Urinary bladder (tissue), 4 donors: Measurements from ENCODE around the gene ZNF148. TPM values are rescaled to one million over a fixed set of nuclear protein-coding genes. Genes with fewer than 3 reads are reported as not detected.
A peak's percentile ranks its signal among the peaks of the same experiment; 100 is the strongest.
"Not testable (repeated sequence)": the region's sequence is repeated elsewhere in the genome, so short reads cannot be mapped to it uniquely, and the experiment has no call there.

Experiments used
- DNase-seq: peaks from one replicate; pipeline ENCODE4 v3.0.0-alpha.2; 2015; ENCODE audit errors: extremely low spot score
- H3K27ac ChIP-seq: one replicate; pipeline ENCODE4 v1.5.1; 2013; ENCODE audit warnings: low read depth, mild to moderate bottlenecking, moderate library complexity
- H3K36me3 ChIP-seq: one replicate; pipeline ENCODE4 v1.6.1; 2013; ENCODE audit warnings: mild to moderate bottlenecking, moderate library complexity; ENCODE audit not compliant: insufficient read depth
- H3K4me1 ChIP-seq: one replicate; pipeline ENCODE4 v1.6.1; 2013; ENCODE audit warnings: mild to moderate bottlenecking, moderate library complexity; ENCODE audit not compliant: insufficient read depth
- H3K4me3 ChIP-seq: one replicate; pipeline ENCODE4 v1.5.1; 2013; ENCODE audit warnings: low read depth, low read length
- WGBS: extraction: QIAGEN DNeasy Blood & Tissue Kit; methylation state at CpG from one replicate; pipeline ENCODE4 v1.1.7; 2013; 5-methylcytosine and 5-hydroxymethylcytosine counted together
- polyA plus RNA-seq: library from polyadenylated mRNA; stranded (reverse); fragments of 200-250 nt; gene quantifications from one replicate; pipeline ENCODE4 v1.2.3, GENCODE V29; 2013
- total RNA-seq: library from RNA; depleted of rRNA; stranded (reverse); fragments of >200 nt; gene quantifications from one replicate; pipeline ENCODE4 v1.2.3, GENCODE V29; 2014
- donor health status: healthy with polysubstance abuse.
- donor health status: healthy.

Gene ZNF148
- total and polyA plus RNA-seq, 2 donors, result 12.1 to 62.7 TPM

DNA sequence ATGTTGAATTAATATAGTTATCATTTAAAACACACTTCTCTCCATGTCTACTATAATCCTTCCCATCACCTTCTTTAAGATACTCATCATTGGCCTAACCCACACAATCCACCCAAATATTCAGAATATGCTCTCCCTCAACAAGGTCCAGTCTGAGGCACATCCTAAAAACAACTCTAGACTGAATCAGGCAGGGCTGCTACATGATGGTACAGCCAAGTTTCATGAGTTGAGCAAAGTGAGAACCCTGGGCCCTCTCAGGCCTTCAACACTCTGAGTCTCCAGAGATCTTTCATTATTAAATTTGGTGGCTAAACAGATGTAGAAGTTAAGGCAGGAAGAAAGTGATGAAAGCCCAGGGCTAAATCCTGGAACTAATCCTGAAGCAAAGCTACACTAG, 16.2 kb downstream of the ZNF148 start:
- Histone ChIP-seq H3K27ac (no peak overlapping the region), H3K4me1 (no peaks in the 10 kb centered on the region), H3K36me3 (no peaks in the 10 kb centered on the region), H3K4me3 (no peak overlapping the region)
- no peak for DNase-seq

DNA sequence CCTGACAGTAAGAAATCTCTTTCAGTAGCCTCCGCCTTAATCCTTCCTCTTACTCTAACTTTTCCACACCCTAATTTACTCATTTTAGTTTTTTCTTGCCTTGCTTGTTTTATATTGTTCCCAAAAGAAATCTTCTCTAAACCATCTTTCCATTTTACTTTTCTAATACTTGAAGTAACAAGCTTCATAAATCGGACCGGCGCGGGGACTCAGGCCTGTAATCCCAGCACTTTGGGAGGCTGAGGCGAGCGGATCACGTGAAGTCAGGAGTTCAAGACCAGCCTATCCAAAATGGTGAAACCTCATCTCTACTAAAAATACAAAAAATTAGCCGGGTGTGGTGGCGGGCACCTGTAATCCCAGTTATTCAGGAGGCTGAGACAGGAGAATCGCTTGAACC, 17.3 kb downstream of the ZNF148 start:
- WGBS, result 87% methylated on average over 11 of the region's 11 CpGs
- Histone ChIP-seq H3K36me3 (no peaks in the 10 kb centered on the region), H3K4me3 (peak overlapping the region; percentile 60), H3K4me1 (no peaks in the 10 kb centered on the region), H3K27ac (no peak overlapping the region)
- DNase-seq, result no peak

DNA sequence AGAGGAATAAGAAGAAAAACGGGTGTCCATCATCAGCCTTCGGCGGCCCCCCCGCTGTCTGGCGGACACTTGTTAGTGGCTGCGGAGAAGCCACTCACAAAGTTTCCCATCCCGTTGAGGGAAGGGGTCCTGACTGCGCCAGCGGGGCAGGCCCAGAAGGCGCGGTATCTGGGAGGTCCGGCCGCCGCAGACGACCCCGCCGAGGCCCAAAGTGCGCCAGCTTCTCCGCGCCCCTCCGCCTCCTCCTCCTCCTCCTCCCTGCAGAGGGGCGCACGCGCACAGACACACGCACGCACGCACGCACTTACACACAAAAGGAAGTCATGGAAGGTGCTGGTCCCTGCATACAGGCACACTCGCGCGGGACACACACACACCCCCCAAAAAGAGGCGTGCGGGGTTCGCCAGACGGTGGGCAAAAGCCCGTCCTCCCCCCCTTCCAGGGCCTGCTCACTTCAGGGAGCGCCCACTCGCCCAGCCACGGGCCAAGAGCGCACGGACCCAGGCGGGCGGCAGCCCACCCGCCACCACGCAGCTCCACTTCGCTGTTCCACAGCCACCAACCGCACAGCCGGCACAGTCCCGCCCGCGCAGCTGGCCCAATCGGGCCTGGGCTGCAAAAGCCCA, 18.0 kb downstream of the ZNF148 start:
- Histone ChIP-seq H3K27ac (peak overlapping the region; percentile 35), H3K36me3 (no peaks in the 10 kb centered on the region), H3K4me1 (no peaks in the 10 kb centered on the region), H3K4me3 (peak overlapping the region; percentile 60)
- WGBS, result 2% methylated on average over 52 of the region's 52 CpGs
- DNase-seq, result no peak

DNA sequence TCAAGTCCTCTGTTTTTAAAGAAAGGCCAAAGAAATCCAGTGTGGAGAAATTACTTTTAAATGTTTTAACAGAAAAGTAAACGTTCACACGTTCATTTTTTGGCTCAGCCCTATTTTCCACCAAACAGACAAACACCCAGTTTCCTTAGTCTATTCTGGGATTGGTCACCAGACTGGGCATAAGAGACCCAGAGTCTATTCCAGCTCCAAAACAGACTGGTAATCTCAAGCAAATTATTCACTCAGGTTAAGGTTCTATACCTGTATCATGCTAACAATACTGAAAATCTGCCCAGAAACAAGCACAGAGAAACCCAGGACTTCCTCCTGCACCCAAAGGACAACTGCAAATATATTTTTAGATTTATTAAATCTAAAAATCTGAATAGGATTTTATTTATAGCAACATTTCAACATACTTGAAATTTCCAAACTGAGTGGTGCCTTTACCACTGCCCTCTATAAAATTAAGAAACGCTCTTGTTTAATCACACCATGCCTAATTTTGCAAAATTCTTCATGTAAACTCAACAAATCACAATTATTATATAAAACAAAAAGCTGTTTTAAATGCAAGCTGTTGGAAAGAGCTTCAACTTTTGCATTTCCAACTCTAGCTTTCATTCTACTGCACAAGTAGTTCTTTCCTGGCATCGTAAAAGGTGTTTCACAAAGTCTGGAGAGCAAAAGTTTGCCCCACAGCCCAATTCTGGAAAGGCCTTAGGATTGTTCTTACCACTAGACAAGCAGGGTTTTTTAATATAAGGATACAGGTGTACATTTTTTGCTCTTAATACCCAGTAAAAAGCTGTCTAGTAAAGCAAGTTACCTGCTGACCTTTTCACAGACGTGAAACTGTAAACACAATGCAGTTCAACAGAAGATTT, 18.7 kb downstream of the ZNF148 start:
- DNase-seq, result no peak
- 19% methylated on average over 5 of the region's 5 CpGs for WGBS
- Histone ChIP-seq H3K36me3 (no peaks in the 10 kb centered on the region), H3K4me3 (peak overlapping the region; percentile 60), H3K4me1 (no peaks in the 10 kb centered on the region), H3K27ac (no peak overlapping the region)

DNA sequence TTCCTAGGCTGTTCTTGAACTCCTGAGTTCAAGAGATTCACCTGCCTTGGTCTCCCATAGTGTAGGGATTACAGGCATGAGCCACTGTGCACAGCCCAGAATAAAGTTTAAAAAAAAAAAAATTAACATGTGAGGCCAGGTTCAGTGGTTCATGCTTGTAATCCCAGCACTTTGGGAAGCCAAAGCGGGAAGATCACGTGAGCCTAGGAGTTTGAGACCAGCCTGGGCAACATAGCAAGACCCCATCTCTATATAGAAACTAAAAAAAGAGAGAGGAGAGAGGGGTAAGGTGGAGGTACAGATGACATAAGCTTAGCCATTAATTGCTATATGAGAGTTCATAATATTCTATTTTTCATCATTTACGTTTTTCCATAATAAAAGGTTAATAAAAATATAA, 21.5 kb downstream of the ZNF148 start:
- H3K4me1 ChIP-seq, result peaks cover 2% of the 10 kb centered on the region
- no peaks in the 10 kb centered on the region for H3K36me3 ChIP-seq
- whole genome bisulfite sequencing, result 82% methylated on average over 3 of the region's 3 CpGs
- no peak overlapping the region for H3K27ac ChIP-seq
- DNase-seq, result no peak
- no peak overlapping the region for H3K4me3 ChIP-seq

DNA sequence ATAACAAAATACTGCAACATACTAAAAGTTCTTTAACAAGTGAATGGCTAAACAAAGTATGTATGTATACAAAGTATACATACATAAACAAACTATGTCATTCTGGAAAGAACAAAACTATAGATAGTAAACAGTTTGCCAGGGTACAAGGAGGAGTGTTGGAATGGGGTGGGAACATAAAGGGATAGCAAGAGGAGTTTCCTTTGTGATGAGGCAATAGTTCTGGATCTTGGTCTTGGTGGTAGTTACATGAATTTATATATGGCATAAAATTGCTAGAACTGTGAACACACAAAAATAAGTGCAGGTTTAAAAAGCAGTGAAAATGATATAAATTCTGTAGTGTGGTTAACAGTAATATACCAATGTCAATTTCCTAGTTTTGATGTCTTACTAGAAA, 22.0 kb downstream of the ZNF148 start:
- no peak overlapping the region for H3K4me3 ChIP-seq
- H3K27ac ChIP-seq, result no peak overlapping the region
- no peaks in the 10 kb centered on the region for H3K36me3 ChIP-seq
- DNase-seq, result no peak
- peaks cover 2% of the 10 kb centered on the region for H3K4me1 ChIP-seq

DNA sequence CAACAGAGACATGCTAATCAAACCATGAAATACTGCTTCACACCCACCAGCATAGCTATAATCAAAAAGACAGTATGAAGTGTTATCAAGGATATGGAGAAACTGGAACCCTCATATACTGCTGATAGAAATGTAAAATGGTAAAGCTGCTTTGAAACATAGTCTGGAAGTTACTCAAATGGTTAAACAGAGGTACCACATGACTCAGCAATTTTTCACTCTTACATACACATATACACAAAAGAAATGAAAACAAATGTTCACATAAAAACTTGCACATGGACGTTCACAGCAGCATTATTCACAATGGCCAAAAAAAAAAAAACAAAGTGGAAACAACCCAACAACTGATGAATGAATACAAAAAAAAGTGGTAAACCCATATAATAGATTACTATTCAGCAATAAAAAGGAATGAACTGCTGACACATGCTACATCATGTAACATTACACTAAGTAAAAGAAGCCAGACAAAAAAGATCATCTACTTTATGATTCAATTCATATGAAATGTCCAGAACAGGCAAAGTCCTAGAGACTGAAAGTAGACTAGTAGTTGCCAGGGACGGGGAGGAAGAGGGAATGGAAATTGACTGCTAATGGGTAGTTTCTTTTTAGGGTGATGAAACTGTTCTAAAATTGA, 23.2 kb downstream of the ZNF148 start:
- WGBS, result 50% methylated on average over 2 of the region's 2 CpGs
- no peak for DNase-seq
- no peaks in the 10 kb centered on the region for H3K36me3 ChIP-seq
- H3K4me3 ChIP-seq, result no peak overlapping the region
- peaks cover 2% of the 10 kb centered on the region for H3K4me1 ChIP-seq
- no peak overlapping the region for H3K27ac ChIP-seq

DNA sequence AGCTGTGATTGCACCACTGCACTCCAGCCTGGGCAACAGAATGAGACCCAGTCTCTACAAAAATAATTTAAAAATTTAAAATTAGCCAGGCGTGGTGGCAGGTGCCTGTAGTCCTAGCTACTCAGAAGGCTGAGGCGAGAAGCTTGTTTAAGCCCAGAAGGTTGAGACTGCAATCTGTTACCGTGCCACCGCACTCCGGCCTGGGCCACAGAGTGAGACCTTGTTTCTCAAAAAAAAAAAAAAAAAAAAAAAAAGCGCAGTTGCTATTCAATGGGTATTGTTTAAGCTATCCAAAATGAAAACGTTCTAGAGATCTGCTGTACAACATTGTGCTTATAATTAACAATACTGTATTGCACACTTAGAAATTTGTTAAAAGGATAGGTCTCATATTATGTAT, 24.0 kb downstream of the ZNF148 start:
- no peak for DNase-seq
- H3K4me1 ChIP-seq, result peaks cover 2% of the 10 kb centered on the region
- WGBS, result 98% methylated on average over 7 of the region's 7 CpGs
- no peak overlapping the region for H3K27ac ChIP-seq
- H3K36me3 ChIP-seq, result no peaks in the 10 kb centered on the region
- no peak overlapping the region for H3K4me3 ChIP-seq

DNA sequence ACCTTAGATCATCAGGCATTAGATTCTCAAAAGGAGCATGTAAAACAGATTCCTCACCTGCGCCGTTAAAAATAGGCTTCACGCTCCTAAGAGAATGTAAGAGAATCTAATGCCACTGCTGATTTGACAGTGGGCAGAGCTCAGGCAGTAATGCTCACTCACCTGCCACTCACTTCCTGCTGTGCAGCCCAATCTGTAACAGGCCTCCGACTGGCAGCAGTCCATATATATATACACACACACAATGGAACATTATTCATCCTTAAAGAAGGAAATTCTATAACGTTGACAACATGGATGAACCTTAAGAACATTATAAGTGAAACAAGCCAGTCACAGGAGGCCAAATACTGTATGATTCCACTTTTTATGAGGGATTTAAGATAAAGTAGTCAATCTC, 24.5 kb downstream of the ZNF148 start:
- H3K4me1 ChIP-seq, result peaks cover 2% of the 10 kb centered on the region
- WGBS, result 71% methylated on average over 5 of the region's 5 CpGs
- DNase-seq, result no peak
- H3K4me3 ChIP-seq, result no peak overlapping the region
- no peak overlapping the region for H3K27ac ChIP-seq
- H3K36me3 ChIP-seq, result no peaks in the 10 kb centered on the region

DNA sequence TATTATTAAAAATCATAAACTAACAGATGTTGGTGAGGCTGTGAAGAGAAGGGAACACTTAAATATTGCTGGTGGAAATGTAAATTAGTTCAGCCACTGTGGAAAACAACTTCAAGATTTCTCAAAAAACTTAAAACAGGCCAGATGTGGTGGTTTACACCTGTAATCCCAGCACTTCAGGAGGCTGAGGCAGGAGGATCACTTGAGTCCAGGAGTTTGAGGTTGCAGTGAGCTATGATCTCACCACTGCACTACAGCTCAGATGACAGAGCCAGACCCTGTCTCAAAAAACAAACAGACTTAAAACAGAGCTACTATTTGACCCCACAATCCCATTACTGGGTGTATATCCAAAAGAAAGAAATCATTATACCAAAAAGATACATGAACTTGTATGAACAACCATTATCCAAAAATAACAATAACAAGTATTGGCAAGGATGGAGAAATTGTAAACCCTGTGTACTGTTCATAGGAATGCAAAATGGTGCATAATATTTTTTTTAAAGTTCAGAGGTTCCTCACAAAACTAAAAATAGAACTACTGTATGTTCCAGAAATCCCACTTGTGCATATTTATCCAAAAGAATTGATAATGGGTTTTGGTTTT, 25.5 kb downstream of the ZNF148 start:
- H3K27ac ChIP-seq, result no peak overlapping the region
- no peak for DNase-seq
- H3K4me1 ChIP-seq, result peaks cover 2% of the 10 kb centered on the region
- H3K36me3 ChIP-seq, result no peaks in the 10 kb centered on the region
- H3K4me3 ChIP-seq, result no peak overlapping the region

DNA sequence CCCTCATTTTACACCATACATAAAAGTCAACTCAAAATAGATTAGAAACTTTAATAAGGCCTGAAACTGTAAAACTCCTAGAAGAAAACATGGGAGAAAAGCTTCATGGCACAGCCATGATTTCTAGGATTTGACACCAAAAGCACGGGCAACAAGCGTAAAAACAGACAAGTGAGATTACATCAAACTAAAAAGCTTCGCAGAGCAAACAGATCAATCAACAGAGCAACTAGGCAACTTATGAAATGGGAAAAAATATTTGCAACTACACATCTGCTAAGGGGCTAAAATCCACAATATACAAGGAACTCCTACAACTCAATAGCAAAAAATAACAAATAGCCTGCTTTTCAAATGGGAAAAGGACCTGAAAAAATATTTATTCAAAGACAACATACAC, 26.1 kb downstream of the ZNF148 start:
- Histone ChIP-seq H3K27ac (no peak overlapping the region), H3K36me3 (no peaks in the 10 kb centered on the region), H3K4me1 (peaks cover 2% of the 10 kb centered on the region), H3K4me3 (no peak overlapping the region)
- WGBS, result 87% methylated on average over 3 of the region's 3 CpGs
- no peak for DNase-seq

DNA sequence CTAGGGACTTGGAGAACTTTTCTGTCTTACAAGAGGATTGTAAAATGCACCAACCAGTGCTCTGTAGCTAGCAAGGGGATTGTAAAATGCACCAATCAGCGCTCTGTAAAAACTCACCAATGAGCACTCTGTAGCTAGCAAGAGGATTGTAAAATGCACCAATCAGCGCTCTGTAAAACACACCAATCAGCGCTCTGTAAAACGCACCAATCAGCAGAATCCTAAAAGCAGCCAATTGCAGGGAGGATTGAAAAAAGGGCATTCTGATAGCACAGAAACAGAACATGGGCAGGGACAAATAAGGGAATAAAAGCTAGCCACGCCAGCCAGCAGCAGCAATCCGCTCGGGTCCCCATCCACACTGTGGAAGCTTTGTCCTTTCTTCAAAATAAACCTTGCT, 31.8 kb downstream of the ZNF148 start:
- not testable (repeated sequence) for H3K36me3 ChIP-seq, H3K27ac ChIP-seq, H3K4me1 ChIP-seq, DNase-seq, H3K4me3 ChIP-seq
- 90% methylated on average over 6 of the region's 7 CpGs for WGBS

DNA sequence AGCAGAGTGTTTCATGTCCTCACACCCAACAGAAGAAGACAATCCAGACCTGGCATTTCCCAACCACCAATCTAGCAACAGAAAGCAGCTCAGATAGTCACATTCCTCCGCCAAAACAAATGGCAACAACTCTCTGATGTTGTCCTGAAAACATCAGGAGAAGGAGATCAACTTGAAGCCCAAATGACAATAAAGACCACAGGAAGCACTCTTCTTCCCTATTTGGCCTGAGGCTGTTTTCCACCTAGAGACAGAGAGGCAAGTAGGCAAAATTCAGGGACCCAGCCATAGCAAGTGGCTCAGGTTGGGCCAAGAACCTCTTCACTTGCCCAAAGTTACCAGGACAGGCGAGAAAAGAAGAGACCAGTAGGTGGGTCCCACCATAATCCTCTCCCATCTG, 35.0 kb downstream of the ZNF148 start:
- no peak overlapping the region for H3K4me3 ChIP-seq
- no peak for DNase-seq
- H3K27ac ChIP-seq, result no peak overlapping the region
- no peaks in the 10 kb centered on the region for H3K4me1 ChIP-seq
- no peaks in the 10 kb centered on the region for H3K36me3 ChIP-seq
- WGBS, result 97% methylated on average over 2 of the region's 2 CpGs

DNA sequence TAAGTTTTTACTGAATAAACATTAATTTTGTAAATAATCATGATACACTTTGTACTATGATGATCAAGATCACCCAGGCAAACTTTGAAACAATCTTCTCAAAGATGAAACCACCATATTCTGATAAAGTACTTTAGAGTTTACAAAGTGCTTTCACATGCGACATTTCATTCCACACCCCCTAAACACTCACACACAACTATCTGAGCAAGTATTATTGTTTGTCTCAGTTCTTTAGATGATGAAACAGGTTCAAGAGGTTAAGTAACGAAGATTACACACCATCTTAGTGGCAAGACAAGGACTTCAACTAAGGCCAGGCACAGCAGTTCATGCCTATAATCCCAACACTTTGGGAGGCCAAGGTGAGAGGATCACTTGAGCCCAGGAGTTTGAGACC, 37.6 kb downstream of the ZNF148 start:
- DNase-seq, result no peak
- H3K36me3 ChIP-seq, result no peaks in the 10 kb centered on the region
- H3K4me3 ChIP-seq, result no peak overlapping the region
- H3K27ac ChIP-seq, result no peak overlapping the region
- 89% methylated on average over 2 of the region's 2 CpGs for WGBS
- no peaks in the 10 kb centered on the region for H3K4me1 ChIP-seq
